Vagina (tissue), 2 donors: ENCODE results near the gene SNAPC3.

Experiments
- CTCF ChIP-seq, 3 experiments: fragments of 450-650 bp in 2 of 3; fragments of 200-600 bp in 1 of 3; sonication (generic) in 1 of 3; IDR thresholded peaks; one replicate each; pipeline ENCODE4 v1.5.1; 2017 to 2019; ENCODE audit warnings: antibody characterized with exemption in 3 of 3, mild to moderate bottlenecking in 2 of 3, moderate library complexity in 2 of 3
- POLR2A ChIP-seq, 2 donors: fragments of 450-650 bp; IDR thresholded peaks; one replicate each; pipeline ENCODE4 v1.6.1; 2017; ENCODE audit warnings: antibody characterized with exemption in 2 of 2, mild to moderate bottlenecking in 2 of 2, moderate library complexity in 2 of 2

- TF ChIP-seq CTCF (IDR thresholded peaks at IDR 0.05) (no peak), POLR2A (IDR thresholded peaks at IDR 0.05) (peak in 1 of 2 donors; percentile 37)
Measured at GRCh38 chr9:15422372-15423230, at the start of gene SNAPC3.
